Testis (tissue), 3 donors: Measurements from ENCODE around the gene EFEMP1. TPM values are rescaled to one million over a fixed set of nuclear protein-coding genes. Genes with fewer than 3 reads are reported as not detected.

Experiments used
- DNase-seq: peaks from one replicate; pipeline ENCODE4 v3.0.0-alpha.2; 2019
- H3K27ac ChIP-seq, 2 donors: fragments of 200-600 bp; sonication (generic); one replicate each; pipeline ENCODE4 v1.5.1; 2019
- H3K27me3 ChIP-seq: fragments of 200-600 bp; sonication (generic); one replicate; pipeline ENCODE4 v1.5.1; 2019
- H3K36me3 ChIP-seq: fragments of 200-600 bp; sonication (generic); one replicate; pipeline ENCODE4 v1.5.1; 2017; ENCODE audit warnings: low read depth; ENCODE audit errors: missing control alignments
- H3K4me1 ChIP-seq: fragments of 200-600 bp; sonication (generic); one replicate; pipeline ENCODE4 v1.5.1; 2019
- H3K4me3 ChIP-seq, 2 donors: fragments of 200-600 bp; sonication (generic); one replicate each; pipeline ENCODE4 v1.5.1; 2017 to 2019
- H3K9me3 ChIP-seq: fragments of 200-600 bp; sonication (generic); one replicate; pipeline ENCODE4 v1.5.1; 2017
- POLR2A ChIP-seq: fragments of 450-650 bp; IDR thresholded peaks from one replicate; pipeline ENCODE4 v1.6.1; 2017; ENCODE audit warnings: antibody characterized with exemption, mild to moderate bottlenecking, moderate library complexity
- WGBS, 2 donors: methylation state at CpG; one replicate each; pipeline ENCODE4 v1.1.5; 2018; 5-methylcytosine and 5-hydroxymethylcytosine counted together
- intact Hi-C: fragments of 100-400 bp; cut with DNase I; formaldehyde crosslinking; loops from one replicate; pipeline ENCODE4 v1.15.1; 2023; ENCODE audit warnings: low total_unique reads
- polyA plus RNA-seq: library from polyadenylated mRNA; stranded (reverse); fragments of 350-450 nt; fragmentation: Illumina TruSeq; extraction: RNeasy Lipid Tissue Mini Kit (QIAGEN cat#74804); gene quantifications from one replicate; pipeline ENCODE4 v1.2.3, GENCODE V29; 2014; ENCODE audit warnings: low read depth, low replicate concordance; ENCODE audit not compliant: insufficient read depth
- total RNA-seq, 2 donors: library from RNA; depleted of rRNA; stranded (reverse); fragments of >200 nt; gene quantifications; one replicate each; pipeline ENCODE4 v1.2.3, GENCODE V29; 2016
- TF ChIP-seq, protein P1 (sequence below), 3 experiments: fragments of 450-650 bp in 2 of 3; fragments of 200-600 bp in 1 of 3; sonication (generic) in 1 of 3; IDR thresholded peaks; one replicate each; pipeline ENCODE4 v1.5.1; 2016 to 2019; ENCODE audit warnings: antibody characterized with exemption in 3 of 3, mild to moderate bottlenecking in 2 of 3, moderate library complexity in 1 of 3

The EFEMP1 gene
- total and polyA plus RNA-seq, 3 donors from 2014 or later: 2.4 to 74.0 (median 8.6) TPM

DNA sequence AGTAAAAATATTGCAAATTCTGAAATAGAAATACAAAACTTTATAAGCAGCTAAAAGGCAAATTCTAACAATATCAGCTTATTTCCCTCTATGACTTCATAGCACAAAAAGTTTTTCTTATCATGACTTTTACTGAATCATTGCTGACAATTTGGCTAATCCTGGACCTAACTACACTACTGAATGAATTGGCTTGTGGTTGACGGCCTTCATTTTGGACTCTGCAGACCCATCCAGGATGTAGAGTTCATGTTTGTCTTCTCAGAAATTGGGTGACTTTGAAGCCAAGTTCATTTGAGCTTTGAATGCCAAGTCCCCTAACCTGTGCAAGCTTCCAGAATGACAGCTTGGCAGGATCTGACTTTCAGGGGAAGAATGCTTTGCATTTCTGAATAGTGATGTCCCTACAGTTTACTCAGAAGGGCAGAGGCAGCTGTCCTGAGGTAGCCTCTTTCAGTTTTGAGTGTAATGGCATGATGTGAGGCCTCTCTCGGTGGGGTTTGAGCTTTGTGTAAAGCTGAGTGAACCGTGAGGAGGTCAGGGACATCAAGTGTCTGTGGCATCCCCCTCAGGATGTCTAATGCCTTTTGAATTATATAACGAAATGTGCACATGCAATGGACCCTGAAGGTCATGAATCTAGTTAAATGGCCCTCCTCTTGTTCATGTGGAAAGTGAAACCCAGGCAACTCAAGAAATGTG lies 48.0 kb downstream of the EFEMP1 start:
- no peak for TF ChIP-seq POLR2A
- TF ChIP-seq, protein P1, sequence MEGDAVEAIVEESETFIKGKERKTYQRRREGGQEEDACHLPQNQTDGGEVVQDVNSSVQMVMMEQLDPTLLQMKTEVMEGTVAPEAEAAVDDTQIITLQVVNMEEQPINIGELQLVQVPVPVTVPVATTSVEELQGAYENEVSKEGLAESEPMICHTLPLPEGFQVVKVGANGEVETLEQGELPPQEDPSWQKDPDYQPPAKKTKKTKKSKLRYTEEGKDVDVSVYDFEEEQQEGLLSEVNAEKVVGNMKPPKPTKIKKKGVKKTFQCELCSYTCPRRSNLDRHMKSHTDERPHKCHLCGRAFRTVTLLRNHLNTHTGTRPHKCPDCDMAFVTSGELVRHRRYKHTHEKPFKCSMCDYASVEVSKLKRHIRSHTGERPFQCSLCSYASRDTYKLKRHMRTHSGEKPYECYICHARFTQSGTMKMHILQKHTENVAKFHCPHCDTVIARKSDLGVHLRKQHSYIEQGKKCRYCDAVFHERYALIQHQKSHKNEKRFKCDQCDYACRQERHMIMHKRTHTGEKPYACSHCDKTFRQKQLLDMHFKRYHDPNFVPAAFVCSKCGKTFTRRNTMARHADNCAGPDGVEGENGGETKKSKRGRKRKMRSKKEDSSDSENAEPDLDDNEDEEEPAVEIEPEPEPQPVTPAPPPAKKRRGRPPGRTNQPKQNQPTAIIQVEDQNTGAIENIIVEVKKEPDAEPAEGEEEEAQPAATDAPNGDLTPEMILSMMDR (IDR thresholded peaks at IDR 0.05): no peak
- no peak overlapping the region for H3K27ac ChIP-seq
- H3K4me3 ChIP-seq: no peak overlapping the region
- no peaks in the 10 kb centered on the region for H3K36me3 ChIP-seq
- H3K27me3 ChIP-seq: no peaks in the 10 kb centered on the region
- 82 to 83% methylated on average over 4 of the region's 4 CpGs for WGBS, 2 donors
- intact Hi-C loops: no loop called here
- no peaks in the 10 kb centered on the region for H3K9me3 ChIP-seq
- DNase-seq: no peak
- H3K4me1 ChIP-seq: no peaks in the 10 kb centered on the region

DNA sequence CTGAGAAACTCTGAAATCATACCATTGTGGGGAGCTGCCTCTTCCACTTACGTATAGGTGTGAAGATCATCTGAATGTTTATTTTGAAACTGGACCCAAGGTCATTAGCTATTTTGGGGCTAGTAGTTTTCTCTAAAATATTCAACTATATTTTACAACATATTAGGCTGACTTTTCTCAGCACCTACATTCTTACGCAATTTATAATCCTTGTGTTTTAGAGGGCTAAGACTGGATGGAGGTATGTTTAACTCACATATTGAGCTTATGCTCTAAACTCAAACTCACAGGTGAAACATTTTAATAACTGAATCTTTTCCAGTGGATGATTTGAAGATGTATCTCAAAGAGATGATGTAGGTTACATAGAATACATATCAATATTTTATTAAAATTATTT lies 49.2 kb downstream of the EFEMP1 start:
- WGBS, 2 donors: 79 to 84% methylated on average over 2 of the region's 2 CpGs
- Histone ChIP-seq H3K27me3 (no peaks in the 10 kb centered on the region), H3K4me1 (no peaks in the 10 kb centered on the region), H3K9me3 (no peaks in the 10 kb centered on the region), H3K36me3 (no peaks in the 10 kb centered on the region), H3K4me3 (no peak overlapping the region), H3K27ac (no peak overlapping the region)
- intact Hi-C loops: no loop called here
- TF ChIP-seq, protein P1 (IDR thresholded peaks at IDR 0.05): no peak
- TF ChIP-seq POLR2A: no peak
- no peak for DNase-seq

DNA sequence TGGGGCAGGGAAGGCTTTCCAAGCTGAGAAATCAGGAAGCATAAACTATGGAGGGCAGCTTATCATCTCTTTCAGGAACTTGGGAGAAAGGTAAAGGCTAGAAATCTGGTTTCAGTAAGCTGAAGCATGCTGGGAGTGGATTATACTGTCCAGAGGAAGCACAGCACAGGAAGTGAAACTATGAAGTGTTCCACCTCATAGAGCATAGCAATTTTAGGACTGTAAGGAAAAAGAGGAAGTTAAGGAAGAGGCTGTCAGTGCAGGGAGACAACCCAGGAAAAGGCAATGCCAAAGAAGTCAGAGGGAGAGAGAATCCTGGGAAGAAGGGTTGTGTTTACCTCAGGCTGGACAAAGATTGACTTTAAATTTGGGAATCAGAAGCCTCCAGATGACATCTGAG lies 51.9 kb downstream of the EFEMP1 start:
- Histone ChIP-seq H3K27me3 (no peaks in the 10 kb centered on the region), H3K4me3 (no peak overlapping the region), H3K9me3 (no peaks in the 10 kb centered on the region), H3K36me3 (no peaks in the 10 kb centered on the region), H3K4me1 (no peaks in the 10 kb centered on the region), H3K27ac (no peak overlapping the region)
- TF ChIP-seq, protein P1 (IDR thresholded peaks at IDR 0.05): no peak
- no peak for TF ChIP-seq POLR2A
- no peak for DNase-seq
- intact Hi-C loops: no loop called here

DNA sequence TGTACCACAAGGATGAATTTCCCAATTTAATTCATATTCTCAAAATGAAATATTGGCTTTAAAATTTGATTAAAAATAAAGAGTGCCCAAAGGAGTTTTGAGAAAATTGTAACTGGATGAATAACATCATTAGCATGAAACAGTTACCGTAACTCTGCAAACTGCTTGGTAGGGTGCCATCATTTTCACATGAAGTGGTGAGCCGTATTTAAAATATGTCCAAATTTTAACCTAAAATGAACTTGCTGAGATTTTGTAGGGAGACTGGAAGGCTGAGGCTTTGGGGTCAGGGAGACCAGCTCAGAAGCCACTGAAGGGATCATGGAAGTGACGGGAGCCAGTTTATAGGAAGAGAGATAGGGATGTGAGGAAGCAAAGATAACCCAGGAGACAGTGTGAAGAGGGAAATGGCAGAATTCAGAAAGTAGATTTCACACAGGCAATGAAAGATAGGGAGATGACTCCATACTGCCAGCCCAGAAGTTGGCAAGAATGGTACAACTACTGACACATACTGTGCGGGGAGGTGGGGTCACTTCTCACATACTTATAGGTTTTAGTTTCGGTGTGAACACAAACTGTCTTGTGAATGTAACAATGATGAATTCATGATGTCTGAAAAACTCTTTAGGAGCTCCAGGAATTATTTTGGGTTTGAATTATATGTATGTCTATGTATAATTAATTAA lies 53.8 kb downstream of the EFEMP1 start:
- Histone ChIP-seq H3K9me3 (no peaks in the 10 kb centered on the region), H3K27ac (no peak overlapping the region), H3K27me3 (no peaks in the 10 kb centered on the region), H3K36me3 (no peaks in the 10 kb centered on the region), H3K4me1 (no peaks in the 10 kb centered on the region), H3K4me3 (no peak overlapping the region)
- intact Hi-C loops: no loop called here
- no peak for DNase-seq
- TF ChIP-seq, protein P1 (IDR thresholded peaks at IDR 0.05): no peak
- TF ChIP-seq POLR2A: no peak
- WGBS, 2 donors: 76 to 79% methylated on average over 5 of the region's 5 CpGs
